ENCODE results near the gene PCBP1.
"Not testable (repeated sequence)": the region's sequence is repeated elsewhere in the genome, so short reads cannot be mapped to it uniquely, and the experiment has no call there.

PCBP1 gene

GRCh38 chr2:70086838-70087701 is at the start of gene PCBP1:
PCBP1 (plus strand) TSS chr2:70087477; CDS start chr2:70087744, 267 bp downstream.
- DNase-seq = peak; percentile 84 to 91

- DNase-seq = no peak
Observed at GRCh38 chr2:70039366-70039765, 47.9 kb upstream of the PCBP1 start.

- DNase-seq = no peak
Observed at GRCh38 chr2:70041663-70042062, 45.6 kb upstream of the PCBP1 start.

GRCh38 chr2:70042246-70042645 is 45.0 kb upstream of the PCBP1 start:
- no peak for DNase-seq

- peak; percentile 10 to 18 for DNase-seq
Observed at GRCh38 chr2:70043252-70043875, 43.9 kb upstream of the PCBP1 start.

- no peak for DNase-seq
Observed at GRCh38 chr2:70044290-70045040, 42.8 kb upstream of the PCBP1 start.

GRCh38 chr2:70045405-70045804 is 41.9 kb upstream of the PCBP1 start:
- DNase-seq = no peak

GRCh38 chr2:70045932-70046331 is 41.3 kb upstream of the PCBP1 start:
- no peak for DNase-seq

- no peak for DNase-seq
Observed at GRCh38 chr2:70046534-70046933, 40.7 kb upstream of the PCBP1 start.

- DNase-seq = peak in 1 of 2 experiments; percentile 49
Observed at GRCh38 chr2:70047451-70047850, 39.8 kb upstream of the PCBP1 start.

GRCh38 chr2:70049255-70049654 is 38.0 kb upstream of the PCBP1 start:
- no peak for DNase-seq

GRCh38 chr2:70050631-70051425 is 36.4 kb upstream of the PCBP1 start:
- DNase-seq = no peak

GRCh38 chr2:70055259-70055658 is 32.0 kb upstream of the PCBP1 start:
- not testable (repeated sequence) for DNase-seq

- no peak for DNase-seq
Observed at GRCh38 chr2:70061317-70061716, 26.0 kb upstream of the PCBP1 start.

- DNase-seq = peak; percentile 15
Observed at GRCh38 chr2:70062270-70062669, 25.0 kb upstream of the PCBP1 start.

GRCh38 chr2:70068119-70068518 is 19.2 kb upstream of the PCBP1 start:
- no peak for DNase-seq

- no peak for DNase-seq
Observed at GRCh38 chr2:70069049-70069448, 18.2 kb upstream of the PCBP1 start.

GRCh38 chr2:70070542-70071268 is 16.6 kb upstream of the PCBP1 start:
- peak; percentile 81 to 92 for DNase-seq

- DNase-seq = no peak
Observed at GRCh38 chr2:70073493-70073892, 13.8 kb upstream of the PCBP1 start.

- DNase-seq = peak; percentile 42 to 59
Observed at GRCh38 chr2:70078384-70078783, 8.9 kb upstream of the PCBP1 start.

- DNase-seq = no peak
Observed at GRCh38 chr2:70080610-70081200, 6.6 kb upstream of the PCBP1 start.

GRCh38 chr2:70081221-70081620 is 6.1 kb upstream of the PCBP1 start:
- no peak for DNase-seq

Measured in Kasumi-1 (cell line).